ENCODE measurements around the gene SLC2A1. TPM values are rescaled to one million over a fixed set of nuclear protein-coding genes. Genes with fewer than 3 reads are reported as not detected.

The SLC2A1 gene
- total and polyA plus RNA-seq, 2 of the 13 experiments (the other 11 are each of a cell fraction or from before 2014, with no cell fraction given), result 125 to 423 TPM

DNA sequence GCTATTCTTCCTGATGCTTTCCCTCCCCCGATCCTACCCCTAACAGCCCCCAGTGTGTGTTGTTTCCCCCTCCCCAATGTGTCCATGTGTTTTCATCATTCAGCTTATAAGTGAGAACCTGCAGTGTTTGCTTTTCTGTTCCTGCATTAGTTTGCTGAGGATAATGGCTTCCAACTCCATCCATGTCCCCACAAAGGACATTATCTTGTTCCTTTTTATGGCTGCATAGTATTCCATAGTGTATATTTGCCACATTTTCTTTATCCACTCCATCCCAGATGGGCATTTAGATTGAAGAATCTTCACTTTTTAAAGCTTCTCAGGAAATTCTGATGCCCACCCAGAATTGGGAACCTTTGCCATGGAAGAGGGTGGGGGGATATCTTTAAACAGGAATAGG lies 19.0 kb upstream of the SLC2A1 start:
- H3K79me2 ChIP-seq (ENCODE audit: insufficient read depth, low read length), result no peaks in the 10 kb centered on the region
- intact Hi-C loops (cut with micrococcal nuclease; ENCODE audit: unreplicated experiment), result no loop called here
- BruUV-seq (replicated peaks), result no TSS peak
- POLR2A ChIA-PET, result interaction anchor here (1.2 to 3.9 kb wide), 2 partner anchors 11 to 15 kb away, joined by 3 to 18 read pairs; no protein-coding TSS in a partner anchor
- DNase-seq (ENCODE audit: low spot score) (no peak), ATAC-seq (no peak), FAIRE-seq (no peak)
- in situ Hi-C loops (cut with HindIII; ENCODE audit: extremely low pct_ligation_motif_present, low pct_unique_long_range_greater_than_20kb), result no loop called here
- no peak overlapping the region for H3K4me3 ChIP-seq (replicated peaks in 1 of 3; ENCODE audit: insufficient read depth in 1 of 3, low read depth in 2 of 3, low read length in 3 of 3)
- H3K9me3 ChIP-seq (ENCODE audit: low read length), result no peaks in the 10 kb centered on the region
- no peak overlapping the region for H3K27ac ChIP-seq (ENCODE audit: extremely low read length, insufficient read depth, low read length)
- H3K4me1 ChIP-seq (ENCODE audit: insufficient read depth, low read length), result peaks cover 34% of the 10 kb centered on the region
- CTCF ChIA-PET (ENCODE audit: low intra/inter-chr PET ratio, low total read pairs), result no interaction called here
- H3K9ac ChIP-seq (ENCODE audit: insufficient read depth, low read depth, low read length), result no peak overlapping the region
- H3K27me3 ChIP-seq (ENCODE audit: control insufficient read depth in 1 of 2, insufficient read depth in 2 of 2, low read length in 2 of 2), result no peaks in the 10 kb centered on the region
- no peak for TF ChIP-seq ZNF558 (CRISPR knock-in tag; IDR thresholded peaks at IDR 0.05; ENCODE audit: borderline replicate concordance)
- TF ChIP-seq MED8 (CRISPR knock-in tag; IDR thresholded peaks at IDR 0.05; ENCODE audit: insufficient replicate concordance), result no peak
- TF ChIP-seq FOXP1 (IDR thresholded peaks at IDR 0.05), result no peak
- no peak for TF ChIP-seq FOXP1 (CRISPR knock-in tag; IDR thresholded peaks at IDR 0.05)
- no peak for TF ChIP-seq SIN3A (IDR thresholded peaks at IDR 0.05; ENCODE audit: borderline replicate concordance, low read depth, low read length)
- no peak for TF ChIP-seq ZKSCAN8 (CRISPR knock-in tag; IDR thresholded peaks at IDR 0.05; ENCODE audit: borderline replicate concordance)
- no peak for TF ChIP-seq FOXK1 (CRISPR knock-in tag; IDR thresholded peaks at IDR 0.05; ENCODE audit: borderline replicate concordance, low read depth)
- no peak for TF ChIP-seq SIN3B (IDR thresholded peaks at IDR 0.05; ENCODE audit: low read length)
- no peak for TF ChIP-seq EP300 (IDR thresholded peaks at IDR 0.05; ENCODE audit: low read depth in 2 of 2, low read length in 2 of 2)
- TF ChIP-seq EP300 (CRISPR knock-in tag; IDR thresholded peaks at IDR 0.05; ENCODE audit: borderline replicate concordance), result no peak
- TF ChIP-seq HNRNPLL (IDR thresholded peaks at IDR 0.05; ENCODE audit: low read depth, low read length, poor library complexity, severe bottlenecking), result no peak
- no peak for TF ChIP-seq ZNF180 (CRISPR knock-in tag; IDR thresholded peaks at IDR 0.05; ENCODE audit: borderline replicate concordance, low read depth)
- no peak for TF ChIP-seq SP4 (CRISPR knock-in tag; IDR thresholded peaks at IDR 0.05)
- TF ChIP-seq, protein P1, sequence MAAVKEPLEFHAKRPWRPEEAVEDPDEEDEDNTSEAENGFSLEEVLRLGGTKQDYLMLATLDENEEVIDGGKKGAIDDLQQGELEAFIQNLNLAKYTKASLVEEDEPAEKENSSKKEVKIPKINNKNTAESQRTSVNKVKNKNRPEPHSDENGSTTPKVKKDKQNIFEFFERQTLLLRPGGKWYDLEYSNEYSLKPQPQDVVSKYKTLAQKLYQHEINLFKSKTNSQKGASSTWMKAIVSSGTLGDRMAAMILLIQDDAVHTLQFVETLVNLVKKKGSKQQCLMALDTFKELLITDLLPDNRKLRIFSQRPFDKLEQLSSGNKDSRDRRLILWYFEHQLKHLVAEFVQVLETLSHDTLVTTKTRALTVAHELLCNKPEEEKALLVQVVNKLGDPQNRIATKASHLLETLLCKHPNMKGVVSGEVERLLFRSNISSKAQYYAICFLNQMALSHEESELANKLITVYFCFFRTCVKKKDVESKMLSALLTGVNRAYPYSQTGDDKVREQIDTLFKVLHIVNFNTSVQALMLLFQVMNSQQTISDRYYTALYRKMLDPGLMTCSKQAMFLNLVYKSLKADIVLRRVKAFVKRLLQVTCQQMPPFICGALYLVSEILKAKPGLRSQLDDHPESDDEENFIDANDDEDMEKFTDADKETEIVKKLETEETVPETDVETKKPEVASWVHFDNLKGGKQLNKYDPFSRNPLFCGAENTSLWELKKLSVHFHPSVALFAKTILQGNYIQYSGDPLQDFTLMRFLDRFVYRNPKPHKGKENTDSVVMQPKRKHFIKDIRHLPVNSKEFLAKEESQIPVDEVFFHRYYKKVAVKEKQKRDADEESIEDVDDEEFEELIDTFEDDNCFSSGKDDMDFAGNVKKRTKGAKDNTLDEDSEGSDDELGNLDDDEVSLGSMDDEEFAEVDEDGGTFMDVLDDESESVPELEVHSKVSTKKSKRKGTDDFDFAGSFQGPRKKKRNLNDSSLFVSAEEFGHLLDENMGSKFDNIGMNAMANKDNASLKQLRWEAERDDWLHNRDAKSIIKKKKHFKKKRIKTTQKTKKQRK (IDR thresholded peaks at IDR 0.05; ENCODE audit: low read length), result no peak
- TF ChIP-seq SCMH1 (CRISPR knock-in tag; IDR thresholded peaks at IDR 0.05; ENCODE audit: borderline replicate concordance), result no peak
- TF ChIP-seq HOXA5 (CRISPR knock-in tag; IDR thresholded peaks at IDR 0.05), result no peak
- TF ChIP-seq, protein P2, sequence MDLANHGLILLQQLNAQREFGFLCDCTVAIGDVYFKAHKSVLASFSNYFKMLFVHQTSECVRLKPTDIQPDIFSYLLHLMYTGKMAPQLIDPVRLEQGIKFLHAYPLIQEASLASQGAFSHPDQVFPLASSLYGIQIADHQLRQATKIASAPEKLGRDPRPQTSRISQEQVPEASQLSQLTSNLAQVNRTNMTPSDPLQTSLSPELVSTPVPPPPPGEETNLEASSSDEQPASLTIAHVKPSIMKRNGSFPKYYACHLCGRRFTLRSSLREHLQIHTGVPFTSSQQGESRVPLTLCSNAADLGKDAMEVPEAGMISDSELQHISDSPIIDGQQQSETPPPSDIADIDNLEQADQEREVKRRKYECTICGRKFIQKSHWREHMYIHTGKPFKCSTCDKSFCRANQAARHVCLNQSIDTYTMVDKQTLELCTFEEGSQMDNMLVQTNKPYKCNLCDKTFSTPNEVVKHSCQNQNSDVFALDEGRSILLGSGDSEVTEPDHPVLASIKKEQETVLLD (CRISPR knock-in tag; IDR thresholded peaks at IDR 0.05; ENCODE audit: low read depth), result no peak
- 89% methylated on average over 1 of the region's 1 CpG for WGBS (ENCODE audit: low lambda C conversion rate)
- H2AFZ ChIP-seq (ENCODE audit: low read length), result no peak overlapping the region
- H3K36me3 ChIP-seq (replicated peaks in 1 of 2; ENCODE audit: control insufficient read depth in 1 of 2, insufficient read depth in 2 of 2, low read length in 2 of 2), result no peaks in the 10 kb centered on the region
- H4K20me1 ChIP-seq (ENCODE audit: insufficient read depth, low read length), result no peaks in the 10 kb centered on the region
- no peak overlapping the region for H3K4me2 ChIP-seq (ENCODE audit: low read depth, low read length)
